ENCODE measurements around the gene BRSK1.

Gene BRSK1

DNA sequence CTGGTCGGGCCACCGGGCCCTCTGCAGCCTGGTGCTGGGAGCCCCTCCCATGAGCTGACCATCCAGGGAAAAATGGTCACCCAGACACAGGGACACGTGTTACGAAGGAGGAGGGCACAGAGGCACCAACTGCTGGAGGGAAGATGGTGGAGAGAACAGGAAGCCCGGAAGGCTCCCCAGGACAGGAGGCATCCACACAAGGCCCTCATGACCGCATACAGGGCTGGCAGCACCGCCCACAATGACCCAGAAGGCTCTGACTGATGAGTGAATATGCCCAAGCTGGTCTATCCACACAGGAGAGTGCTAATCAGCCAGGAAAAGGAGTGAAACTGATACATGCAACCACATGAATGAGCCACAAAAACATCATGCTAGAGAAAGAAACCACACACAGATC lies 41.3 kb upstream of the BRSK1 start:
- H4K20me1 ChIP-seq (ENCODE audit: insufficient read depth, low read length): peaks cover 13% of the 10 kb centered on the region

DNA sequence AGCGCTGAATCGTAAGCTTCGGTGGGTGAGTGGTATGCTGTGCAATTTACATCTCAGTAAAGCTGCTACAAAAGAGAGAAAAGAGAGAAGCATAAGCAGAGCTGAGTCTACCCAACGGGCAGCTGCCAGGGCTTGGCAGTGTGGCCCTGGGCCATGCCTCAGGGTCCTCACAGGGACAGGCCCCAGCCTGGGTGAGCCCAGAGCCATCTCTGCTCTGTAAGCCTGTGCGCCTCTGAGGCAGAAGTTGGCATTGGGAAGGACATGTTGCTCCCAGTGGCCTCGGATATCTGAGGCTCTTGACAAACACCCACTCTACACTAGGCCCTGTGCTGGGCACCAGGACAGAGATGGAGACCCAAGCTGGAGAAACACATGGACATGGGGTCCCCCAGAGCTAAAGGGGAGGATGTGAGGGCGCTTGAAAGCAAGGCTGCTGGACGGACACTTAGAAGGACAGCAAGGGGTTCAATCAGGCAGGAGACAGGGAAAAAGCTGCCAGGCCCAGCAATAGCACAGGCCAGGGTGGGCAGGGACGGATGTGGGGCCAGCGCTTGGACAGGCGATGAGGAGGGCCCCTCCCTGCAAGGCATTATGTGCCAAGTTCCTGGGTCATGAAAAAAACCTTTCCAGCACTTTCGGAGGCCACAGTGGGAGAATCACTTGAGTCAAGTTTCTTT lies 39.7 kb upstream of the BRSK1 start:
- no peak overlapping the region for H2AFZ ChIP-seq (ENCODE audit: low read length)
- no peak overlapping the region for H3K4me2 ChIP-seq (ENCODE audit: low read depth, low read length)
- DNase-seq: no peak
- TF ChIP-seq, protein P1, sequence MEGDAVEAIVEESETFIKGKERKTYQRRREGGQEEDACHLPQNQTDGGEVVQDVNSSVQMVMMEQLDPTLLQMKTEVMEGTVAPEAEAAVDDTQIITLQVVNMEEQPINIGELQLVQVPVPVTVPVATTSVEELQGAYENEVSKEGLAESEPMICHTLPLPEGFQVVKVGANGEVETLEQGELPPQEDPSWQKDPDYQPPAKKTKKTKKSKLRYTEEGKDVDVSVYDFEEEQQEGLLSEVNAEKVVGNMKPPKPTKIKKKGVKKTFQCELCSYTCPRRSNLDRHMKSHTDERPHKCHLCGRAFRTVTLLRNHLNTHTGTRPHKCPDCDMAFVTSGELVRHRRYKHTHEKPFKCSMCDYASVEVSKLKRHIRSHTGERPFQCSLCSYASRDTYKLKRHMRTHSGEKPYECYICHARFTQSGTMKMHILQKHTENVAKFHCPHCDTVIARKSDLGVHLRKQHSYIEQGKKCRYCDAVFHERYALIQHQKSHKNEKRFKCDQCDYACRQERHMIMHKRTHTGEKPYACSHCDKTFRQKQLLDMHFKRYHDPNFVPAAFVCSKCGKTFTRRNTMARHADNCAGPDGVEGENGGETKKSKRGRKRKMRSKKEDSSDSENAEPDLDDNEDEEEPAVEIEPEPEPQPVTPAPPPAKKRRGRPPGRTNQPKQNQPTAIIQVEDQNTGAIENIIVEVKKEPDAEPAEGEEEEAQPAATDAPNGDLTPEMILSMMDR (IDR thresholded peaks at IDR 0.05; ENCODE audit: low read length): no peak
- TF ChIP-seq EZH2 (optimal IDR thresholded peaks at IDR 0.05; ENCODE audit: low read depth, low read length): no peak
- TF ChIP-seq EZH2phosphoT487 (IDR thresholded peaks at IDR 0.05; ENCODE audit: low read length): no peak
- peaks cover 88% of the 10 kb centered on the region for H3K79me2 ChIP-seq (ENCODE audit: low read length)
- H3F3A ChIP-seq (ENCODE audit: insufficient read depth, low read length): no peaks in the 10 kb centered on the region
- no peak overlapping the region for H3K27ac ChIP-seq (ENCODE audit: low read length)
- H3K9me3 ChIP-seq (replicated peaks; ENCODE audit: insufficient read depth, low read length): no peaks in the 10 kb centered on the region
- H4K20me1 ChIP-seq (ENCODE audit: insufficient read depth, low read length): peaks cover 30% of the 10 kb centered on the region
- H3K9me2 ChIP-seq (replicated peaks; ENCODE audit: insufficient read depth, low read length): no peaks in the 10 kb centered on the region
- H3K4me3 ChIP-seq (ENCODE audit: low read length): no peak overlapping the region
- peaks cover 4% of the 10 kb centered on the region for H3K36me3 ChIP-seq (replicated peaks; ENCODE audit: insufficient read depth, low read length)
- no peaks in the 10 kb centered on the region for H3K4me1 ChIP-seq (ENCODE audit: low read length)
- H3K27me3 ChIP-seq (replicated peaks; ENCODE audit: insufficient read depth, low read length): no peaks in the 10 kb centered on the region
- no peak overlapping the region for H3K9ac ChIP-seq (ENCODE audit: low read length)

More for the DNA sequence above, 41.3 kb upstream of the BRSK1 start:
- TF ChIP-seq EZH2phosphoT487 (IDR thresholded peaks at IDR 0.05; ENCODE audit: low read length): no peak
- TF ChIP-seq, protein P1 (IDR thresholded peaks at IDR 0.05; ENCODE audit: low read length): no peak
- H3K4me1 ChIP-seq (ENCODE audit: low read length): no peaks in the 10 kb centered on the region
- H3K9me3 ChIP-seq (replicated peaks; ENCODE audit: insufficient read depth, low read length): no peaks in the 10 kb centered on the region
- no peak overlapping the region for H3K27ac ChIP-seq (ENCODE audit: low read length)
- no peak overlapping the region for H3K9ac ChIP-seq (ENCODE audit: low read length)
- no peak overlapping the region for H3K4me3 ChIP-seq (ENCODE audit: low read length)
- no peaks in the 10 kb centered on the region for H3K9me2 ChIP-seq (replicated peaks; ENCODE audit: insufficient read depth, low read length)
- H3K36me3 ChIP-seq (replicated peaks; ENCODE audit: insufficient read depth, low read length): peaks cover 7% of the 10 kb centered on the region
- H2AFZ ChIP-seq (ENCODE audit: low read length): no peak overlapping the region
- DNase-seq: no peak
- H3F3A ChIP-seq (ENCODE audit: insufficient read depth, low read length): peaks cover 4% of the 10 kb centered on the region; the same call in 1 of the 2 replicates
- no peak overlapping the region for H3K4me2 ChIP-seq (ENCODE audit: low read depth, low read length)
- H3K79me2 ChIP-seq (ENCODE audit: low read length): peaks cover 79% of the 10 kb centered on the region
- no peaks in the 10 kb centered on the region for H3K27me3 ChIP-seq (replicated peaks; ENCODE audit: insufficient read depth, low read length)

DNA sequence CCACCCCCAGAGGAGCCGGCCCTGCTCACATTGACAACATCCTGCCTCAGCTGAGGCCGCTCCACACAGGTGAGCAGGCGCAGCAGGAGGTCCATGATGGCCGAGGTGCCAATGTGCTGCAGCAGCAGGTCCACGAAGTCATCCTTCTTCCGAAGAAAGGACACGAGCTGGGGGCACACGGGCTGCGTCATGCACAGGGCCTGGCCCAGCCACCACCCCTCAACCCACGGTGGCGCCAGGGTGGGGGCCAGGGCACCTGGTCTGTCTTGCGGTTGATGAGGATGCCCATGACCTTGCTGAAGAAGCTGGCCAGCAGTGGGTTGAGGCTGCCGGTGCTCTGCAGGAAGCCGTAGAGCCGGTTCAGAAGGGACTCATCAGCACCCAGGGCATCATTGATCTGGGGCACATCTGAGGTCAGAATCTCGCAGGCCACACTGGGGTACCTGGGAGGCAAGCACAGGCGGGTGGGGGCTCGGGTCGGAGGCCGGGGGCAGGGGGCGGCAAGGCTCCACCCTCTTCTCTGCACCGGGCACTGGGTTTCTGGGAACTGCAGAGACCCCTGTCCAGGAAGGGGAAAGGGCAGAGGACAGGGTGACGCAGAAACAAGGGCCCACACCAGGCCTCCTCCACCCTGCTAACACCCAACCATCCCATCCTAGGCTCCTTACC lies 38.4 kb upstream of the BRSK1 start:
- Histone ChIP-seq H3F3A (ENCODE audit: insufficient read depth, low read length) (no peaks in the 10 kb centered on the region), H3K4me1 (ENCODE audit: low read length) (no peaks in the 10 kb centered on the region), H3K9me3 (replicated peaks; ENCODE audit: insufficient read depth, low read length) (no peaks in the 10 kb centered on the region), H2AFZ (ENCODE audit: low read length) (no peak overlapping the region), H3K9me2 (replicated peaks; ENCODE audit: insufficient read depth, low read length) (no peaks in the 10 kb centered on the region), H3K4me2 (ENCODE audit: low read depth, low read length) (no peak overlapping the region), H3K4me3 (ENCODE audit: low read length) (no peak overlapping the region), H4K20me1 (ENCODE audit: insufficient read depth, low read length) (peaks cover 38% of the 10 kb centered on the region), H3K27ac (ENCODE audit: low read length) (no peak overlapping the region), H3K27me3 (replicated peaks; ENCODE audit: insufficient read depth, low read length) (no peaks in the 10 kb centered on the region), H3K79me2 (ENCODE audit: low read length) (peaks cover 94% of the 10 kb centered on the region), H3K9ac (ENCODE audit: low read length) (no peak overlapping the region), H3K36me3 (replicated peaks; ENCODE audit: insufficient read depth, low read length) (peaks cover 4% of the 10 kb centered on the region; the same call in 1 of the 2 replicates)
- TF ChIP-seq EZH2 (optimal IDR thresholded peaks at IDR 0.05; ENCODE audit: low read depth, low read length) (no peak), EZH2phosphoT487 (IDR thresholded peaks at IDR 0.05; ENCODE audit: low read length) (no peak)
- TF ChIP-seq, protein P1 (IDR thresholded peaks at IDR 0.05; ENCODE audit: low read length): no peak
- DNase-seq: no peak

All from MM.1S (cell line).